Hepatic stellate cell (primary cell): ENCODE measurements around the gene PDLIM3.
"Not testable (repeated sequence)": the region's sequence is repeated elsewhere in the genome, so short reads cannot be mapped to it uniquely, and the experiment has no call there.

Experiments used
- DNase-seq: peaks from one replicate; pipeline ENCODE4 v3.0.0; 2011; ENCODE audit warnings: low spot score

PDLIM3 gene

DNA sequence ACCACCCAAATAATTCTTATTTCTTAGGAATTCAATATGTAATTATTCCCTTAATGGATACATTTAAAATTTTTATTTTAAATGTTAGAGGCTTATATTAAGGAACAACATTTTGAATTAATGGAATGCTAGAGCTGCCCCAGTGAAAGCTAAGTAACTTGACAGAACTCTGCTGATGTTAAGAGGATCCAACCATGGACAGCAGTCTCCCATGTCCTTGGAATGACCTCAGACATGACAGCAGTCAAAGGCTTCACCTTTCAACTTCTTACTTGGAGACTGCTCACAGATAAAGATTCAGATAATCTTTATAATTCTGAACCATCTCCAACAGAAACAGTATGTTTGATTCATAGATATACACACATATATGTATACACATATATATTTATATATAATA is 17.2 kb downstream of the PDLIM3 start:
- no peak for DNase-seq

- DNase-seq = no peak
Observed at GRCh38 chr4:185515248-185515647, 20.1 kb downstream of the PDLIM3 start.

GRCh38 chr4:185514182-185514697 is 21.1 kb downstream of the PDLIM3 start:
- DNase-seq = no peak

DNA sequence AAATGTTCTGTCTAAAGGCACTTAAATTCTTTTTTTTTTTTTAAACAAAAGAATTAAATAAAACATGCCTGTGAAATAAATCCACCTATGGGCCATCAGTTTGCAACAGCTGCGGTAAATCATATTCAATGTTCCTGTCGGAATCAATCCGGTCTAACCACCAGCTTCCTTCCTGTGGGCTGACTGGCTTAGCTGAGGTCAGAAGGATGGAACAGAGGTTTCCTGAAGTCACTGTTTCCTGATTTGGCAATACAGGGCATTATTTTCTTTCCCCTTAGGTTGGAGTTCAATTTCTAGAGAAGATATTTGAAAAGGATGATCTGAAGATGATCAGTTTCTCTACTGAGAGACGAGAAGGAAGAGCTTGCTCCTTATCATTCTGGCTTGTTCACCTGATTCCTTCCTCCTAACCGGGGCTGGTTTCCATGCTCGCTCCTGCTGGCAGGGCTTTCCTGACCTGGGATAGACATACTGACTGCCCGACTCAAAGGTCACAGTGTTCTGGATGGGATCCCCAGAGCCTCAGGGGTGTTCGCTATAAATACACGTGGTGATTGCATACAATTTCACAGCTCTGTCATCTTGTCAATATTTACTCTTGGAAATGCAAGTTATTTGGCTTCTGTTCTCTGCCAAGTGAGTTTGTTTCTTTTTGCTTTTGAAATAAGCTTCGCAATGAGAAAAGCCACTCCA is 21.7 kb downstream of the PDLIM3 start:
- DNase-seq = no peak

DNA sequence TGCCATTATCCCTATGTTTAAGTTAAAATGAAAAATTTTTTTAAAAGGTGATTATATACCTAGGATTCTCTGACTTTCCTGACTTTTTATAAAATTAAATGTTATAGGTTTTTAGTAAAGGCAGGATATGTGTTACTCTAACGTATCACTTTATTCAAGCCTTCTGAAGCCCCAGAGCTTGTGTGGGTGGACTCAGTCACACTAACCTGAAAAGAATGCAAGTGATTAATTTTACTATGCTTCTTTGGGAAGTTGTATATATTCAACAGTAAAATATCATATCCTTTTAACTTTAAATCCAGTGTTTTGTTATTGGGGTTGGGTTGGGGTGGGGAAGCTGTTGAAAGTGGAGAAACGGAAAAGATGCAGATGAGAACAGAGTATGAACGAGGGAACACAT is 22.8 kb downstream of the PDLIM3 start:
- DNase-seq = peak; percentile 27

GRCh38 chr4:185511243-185511642 is 24.1 kb downstream of the PDLIM3 start:
- DNase-seq = not testable (repeated sequence)

DNA sequence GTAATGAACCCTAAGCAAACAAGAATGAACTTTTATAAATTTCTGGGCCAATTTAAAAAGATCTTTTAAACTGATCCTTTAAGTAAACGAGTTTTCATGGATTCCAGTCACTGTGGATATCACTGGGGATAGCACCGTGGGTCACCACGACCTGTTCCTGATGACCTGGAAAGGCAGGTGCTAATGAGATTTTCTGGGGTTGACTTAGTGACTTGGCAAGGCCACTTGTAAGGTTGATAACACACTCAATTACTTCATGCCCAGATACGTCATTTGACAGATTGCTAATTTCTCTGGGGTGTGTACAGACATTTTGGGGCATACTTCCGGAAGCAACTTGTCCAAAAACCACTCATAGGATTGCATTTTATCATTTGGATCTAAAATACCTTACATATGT is 24.5 kb downstream of the PDLIM3 start:
- no peak for DNase-seq

DNA sequence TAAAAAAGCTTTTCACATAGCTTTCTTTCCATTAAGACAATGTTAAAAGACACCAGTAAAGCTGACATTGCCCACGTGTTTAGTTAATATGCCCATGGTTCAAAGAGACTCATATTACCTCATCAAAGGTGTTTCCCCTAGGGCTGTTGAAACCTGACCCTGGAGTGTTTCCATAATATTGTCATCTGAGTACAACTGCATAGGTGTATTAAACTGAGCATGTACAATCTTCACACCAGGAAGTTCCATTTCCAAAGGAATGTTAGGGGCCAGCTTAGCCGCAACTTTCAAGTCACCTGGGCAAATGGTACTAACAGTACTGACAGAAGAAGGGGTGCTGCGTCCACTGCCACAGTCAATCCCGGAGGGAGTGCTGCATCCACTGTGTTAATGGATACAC is 27.1 kb downstream of the PDLIM3 start:
- no peak for DNase-seq

- no peak for DNase-seq
Observed at GRCh38 chr4:185506422-185506821, 28.9 kb downstream of the PDLIM3 start.

DNA sequence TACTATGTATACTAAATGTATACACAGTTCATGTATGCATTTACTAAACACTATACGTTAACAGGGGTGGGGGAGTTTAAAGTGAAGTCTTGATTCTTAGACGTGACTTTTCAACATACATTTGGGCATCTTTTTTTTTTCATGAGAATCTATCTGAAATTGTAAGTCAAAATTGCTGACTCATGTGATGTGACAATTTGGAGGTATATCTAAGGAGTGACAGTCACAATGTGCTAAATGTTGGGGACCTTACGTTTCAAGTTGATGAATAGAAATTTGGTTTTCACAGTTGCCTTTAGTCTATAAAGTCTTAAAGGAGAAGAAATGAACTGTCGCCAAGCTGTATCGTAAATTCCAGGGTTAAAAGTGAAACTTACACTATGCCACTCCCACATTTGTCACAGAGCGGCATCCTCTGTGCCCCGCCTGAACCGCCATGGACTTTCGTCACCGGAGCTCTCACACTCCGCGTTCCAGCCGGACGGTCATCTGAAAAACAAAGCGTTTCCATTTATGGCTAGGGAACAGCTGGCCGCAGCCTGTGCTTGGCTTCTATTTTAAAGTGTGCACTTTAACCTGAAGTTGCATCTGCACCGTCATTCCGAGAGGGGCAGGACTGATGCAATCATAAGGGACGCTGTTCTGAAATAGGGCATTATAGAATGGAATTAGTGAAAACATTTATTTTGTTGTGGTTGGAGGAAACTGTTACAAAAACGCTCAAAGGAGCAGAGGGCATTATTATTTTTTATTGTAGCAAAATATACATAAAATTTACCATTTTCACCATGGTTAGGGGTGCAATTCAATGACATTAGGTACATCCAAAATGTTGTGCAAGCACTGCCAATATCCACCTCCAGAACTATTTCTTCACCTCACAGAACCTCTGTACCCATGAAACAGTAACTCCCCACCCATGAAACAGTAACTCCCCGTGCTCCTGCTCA is 30.9 kb downstream of the PDLIM3 start:
- peak; percentile 74 for DNase-seq

- no peak for DNase-seq
Observed at GRCh38 chr4:185502386-185502785, 32.9 kb downstream of the PDLIM3 start.

GRCh38 chr4:185500576-185500975 is 34.7 kb downstream of the PDLIM3 start:
- no peak for DNase-seq

- no peak for DNase-seq
Observed at GRCh38 chr4:185500035-185500434, 35.3 kb downstream of the PDLIM3 start.

DNA sequence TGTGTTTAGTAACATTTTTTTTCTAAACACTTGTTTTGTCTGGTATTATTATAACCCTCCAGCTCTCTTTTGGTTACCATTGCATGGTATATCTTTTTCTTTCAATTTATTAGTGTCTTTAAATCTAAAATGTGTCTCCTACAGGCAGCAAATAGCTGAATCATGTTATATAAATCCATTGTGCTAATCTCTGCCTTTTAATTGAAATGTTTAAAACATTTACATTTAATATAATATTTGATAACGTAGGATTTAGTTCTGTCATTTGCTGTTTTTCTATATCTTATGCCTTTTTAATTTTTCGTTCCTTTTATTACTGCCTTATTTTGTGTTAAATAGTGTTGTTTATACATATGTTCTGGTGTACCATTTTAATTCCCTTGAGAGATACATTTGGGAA is 46.7 kb downstream of the PDLIM3 start:
- DNase-seq = no peak

DNA sequence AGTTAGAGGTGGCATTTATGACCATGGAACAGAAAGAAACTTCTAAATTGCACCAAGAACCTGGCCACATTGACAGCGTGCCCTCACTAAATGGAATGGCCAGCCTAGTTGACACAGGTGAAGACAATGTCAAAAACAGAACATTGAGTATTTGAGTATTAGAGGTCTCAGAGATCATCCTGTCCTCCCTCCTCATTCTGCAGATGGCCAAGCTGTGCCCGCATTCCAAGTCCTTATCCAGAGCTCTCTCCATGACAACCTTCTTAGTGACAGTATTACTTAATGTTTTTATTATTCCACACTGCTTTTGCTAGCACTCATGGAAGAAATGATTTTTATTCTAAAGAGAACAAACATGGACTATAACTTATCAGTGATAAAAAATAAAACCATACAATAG is 53.9 kb downstream of the PDLIM3 start:
- DNase-seq = no peak

GRCh38 chr4:185480016-185480732 is 55.1 kb downstream of the PDLIM3 start:
- DNase-seq = no peak

DNA sequence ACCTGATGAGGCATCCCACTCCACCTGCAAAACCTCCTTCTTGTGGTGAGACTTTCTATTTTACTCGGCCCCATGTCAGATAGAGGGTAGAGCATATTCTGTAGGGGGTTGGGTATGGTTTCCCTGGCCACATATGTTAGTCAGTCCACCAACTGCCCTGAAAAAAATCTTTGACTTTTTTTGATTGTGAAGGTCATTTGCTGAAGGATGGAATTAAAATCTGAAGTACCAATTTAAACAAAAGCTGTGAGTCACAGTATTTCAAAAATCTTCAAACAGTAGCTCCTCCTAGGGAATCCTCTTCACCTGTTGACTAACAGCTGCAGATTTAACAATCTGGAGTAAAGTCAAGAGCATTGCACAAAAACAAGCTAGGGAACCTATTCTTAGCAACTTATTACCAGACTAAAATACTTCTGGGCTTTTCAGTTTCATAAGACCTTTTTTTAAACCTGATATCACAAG is 55.8 kb downstream of the PDLIM3 start:
- no peak for DNase-seq

DNA sequence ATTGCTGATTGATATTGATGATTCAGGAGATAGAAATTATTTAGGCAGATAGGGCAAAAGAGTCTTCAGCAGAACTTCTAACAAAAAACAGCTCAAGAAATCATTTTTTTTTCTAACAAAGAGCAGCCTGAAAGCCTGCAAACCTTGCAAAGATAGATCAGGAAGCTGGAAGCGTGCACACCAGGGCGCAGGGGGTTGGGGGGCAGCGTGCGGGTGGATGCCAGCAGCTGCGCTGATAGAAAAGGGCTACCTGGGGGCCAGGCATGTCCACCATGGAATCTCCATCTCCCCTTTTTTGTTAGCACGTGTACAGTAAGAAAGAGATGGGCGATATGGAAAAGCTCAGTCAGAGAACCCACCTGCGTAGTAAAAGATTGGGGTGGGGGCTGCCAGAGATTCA is 62.1 kb downstream of the PDLIM3 start:
- DNase-seq = no peak

- no peak for DNase-seq
Observed at GRCh38 chr4:185472103-185472542, 63.2 kb downstream of the PDLIM3 start.

DNA sequence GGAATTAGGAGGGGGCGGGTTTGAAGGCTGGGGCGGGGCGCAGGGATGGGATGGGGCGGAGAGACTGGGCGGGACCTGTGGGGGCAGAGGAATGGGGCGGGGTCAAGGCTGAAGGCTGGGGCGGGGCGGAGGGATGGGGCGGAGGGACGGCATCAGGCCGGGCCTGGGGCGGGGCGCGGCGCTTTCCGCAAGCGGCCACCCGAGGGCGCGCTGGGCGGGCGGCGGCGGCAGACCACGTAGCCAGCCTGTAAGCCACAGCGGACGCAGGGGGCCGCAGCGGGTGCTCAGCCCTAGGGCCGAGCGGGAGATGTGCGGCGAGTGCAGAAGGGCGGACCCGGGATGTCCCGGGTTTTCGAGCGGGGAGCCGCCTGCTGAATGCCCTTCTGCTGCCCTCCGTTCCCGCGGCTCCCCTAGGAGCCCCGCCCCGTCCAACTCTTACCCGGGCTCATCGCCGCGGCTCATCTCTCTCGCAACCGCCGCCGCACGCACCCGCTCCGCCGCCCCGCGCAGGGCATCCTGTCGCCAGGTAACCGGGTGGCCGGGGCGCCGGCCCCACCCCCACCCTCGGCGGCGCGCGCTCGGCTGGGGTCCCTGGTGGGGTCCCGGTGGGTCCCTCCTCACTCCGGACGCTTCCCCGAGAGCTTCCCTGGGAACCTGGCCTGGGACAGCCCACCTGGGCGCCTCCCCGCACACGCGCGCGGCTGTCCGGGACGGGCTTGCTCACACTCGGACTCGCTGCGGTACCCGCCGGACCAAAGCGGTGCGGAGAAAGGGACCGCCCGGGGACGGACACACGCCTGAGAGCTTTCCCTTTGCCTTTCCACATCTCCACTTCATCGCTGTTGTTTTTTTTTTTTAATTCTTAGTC is 63.8 kb downstream of the PDLIM3 start, which contains the start of gene CCDC110:
CCDC110 (minus strand) TSS at position 499 of the 868 bp plus-strand sequence; CDS start at position 449, 50 bp downstream.
- peak; percentile 92 for DNase-seq
